SW480 (cell line): ENCODE results near the gene SIRPG.
"Not testable (repeated sequence)": the region's sequence is repeated elsewhere in the genome, so short reads cannot be mapped to it uniquely, and the experiment has no call there.

ENCODE experiments used
- DNase-seq: peaks from one replicate; pipeline ENCODE4 v3.0.0-alpha.2; 2016; ENCODE audit warnings: low spot score

SIRPG gene

DNA sequence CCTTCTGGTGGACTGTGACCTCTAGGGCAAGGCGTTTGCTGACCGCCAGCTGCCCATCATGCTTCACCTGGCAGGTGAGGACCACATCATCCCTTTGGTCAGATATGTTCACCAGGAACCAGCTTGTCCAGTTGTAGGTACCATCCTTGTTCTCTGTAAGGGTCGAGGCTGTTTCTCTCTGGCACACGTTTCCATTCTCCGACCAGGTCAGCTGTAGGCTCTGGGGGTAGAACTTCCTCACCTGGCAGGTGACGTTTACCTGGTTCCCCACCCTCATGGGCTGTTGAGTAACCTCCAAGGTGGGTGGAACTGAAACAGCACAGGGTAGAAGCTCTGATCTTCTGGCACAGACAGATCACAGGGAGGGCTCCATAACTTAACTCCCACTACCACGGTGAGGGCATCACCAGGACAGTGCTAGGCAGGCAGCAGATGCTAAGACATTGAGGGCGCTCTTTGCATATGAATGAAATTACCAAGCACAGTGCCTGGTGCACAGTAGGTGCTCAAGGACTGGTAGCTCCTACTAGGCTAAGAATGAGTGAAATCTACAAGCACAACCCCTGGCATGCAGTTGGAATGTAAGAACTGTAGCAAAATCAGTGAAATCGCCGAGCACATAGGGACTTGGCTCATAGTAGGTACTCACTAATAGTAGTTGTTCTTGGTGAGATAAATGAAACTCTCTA, 22.1 kb downstream of the SIRPG start:
- DNase-seq: no peak

DNA sequence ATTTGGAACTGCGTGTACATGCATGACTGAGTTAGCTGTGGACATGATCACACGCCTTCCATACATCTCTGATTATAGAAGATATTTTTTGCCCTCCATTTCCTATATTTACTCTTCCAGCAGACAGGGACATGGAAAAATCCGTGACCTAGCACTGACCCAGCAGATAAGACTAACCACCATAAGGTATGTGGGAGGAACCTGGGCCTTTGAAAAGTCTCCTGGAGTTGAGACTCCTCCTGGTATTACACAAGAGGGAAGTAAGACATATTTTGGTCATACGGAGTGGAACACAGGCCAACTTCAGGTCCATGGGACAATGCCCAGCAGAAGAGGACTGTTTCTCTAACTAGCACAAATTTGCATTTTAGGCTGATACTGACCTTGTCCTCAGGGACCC, 24.0 kb downstream of the SIRPG start:
- no peak for DNase-seq

DNA sequence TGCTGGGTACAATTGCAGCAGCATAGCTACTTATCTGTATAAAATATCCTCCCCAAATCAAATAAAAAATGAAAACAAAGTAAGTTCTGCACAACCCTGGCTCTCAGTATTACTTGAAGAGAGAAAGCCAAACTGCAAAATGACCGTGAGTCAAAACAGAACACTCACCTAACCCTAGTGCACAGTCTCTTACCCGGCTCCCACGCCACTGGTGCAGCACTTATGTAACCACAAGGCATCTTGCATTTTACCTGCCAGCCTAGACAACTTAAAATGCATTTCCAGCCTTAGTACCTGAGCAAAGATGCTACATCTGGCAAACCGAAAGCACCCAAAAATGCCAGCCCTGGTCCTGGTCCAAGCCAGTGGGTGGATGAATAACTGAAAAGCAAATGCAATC, 25.4 kb downstream of the SIRPG start:
- no peak for DNase-seq

DNA sequence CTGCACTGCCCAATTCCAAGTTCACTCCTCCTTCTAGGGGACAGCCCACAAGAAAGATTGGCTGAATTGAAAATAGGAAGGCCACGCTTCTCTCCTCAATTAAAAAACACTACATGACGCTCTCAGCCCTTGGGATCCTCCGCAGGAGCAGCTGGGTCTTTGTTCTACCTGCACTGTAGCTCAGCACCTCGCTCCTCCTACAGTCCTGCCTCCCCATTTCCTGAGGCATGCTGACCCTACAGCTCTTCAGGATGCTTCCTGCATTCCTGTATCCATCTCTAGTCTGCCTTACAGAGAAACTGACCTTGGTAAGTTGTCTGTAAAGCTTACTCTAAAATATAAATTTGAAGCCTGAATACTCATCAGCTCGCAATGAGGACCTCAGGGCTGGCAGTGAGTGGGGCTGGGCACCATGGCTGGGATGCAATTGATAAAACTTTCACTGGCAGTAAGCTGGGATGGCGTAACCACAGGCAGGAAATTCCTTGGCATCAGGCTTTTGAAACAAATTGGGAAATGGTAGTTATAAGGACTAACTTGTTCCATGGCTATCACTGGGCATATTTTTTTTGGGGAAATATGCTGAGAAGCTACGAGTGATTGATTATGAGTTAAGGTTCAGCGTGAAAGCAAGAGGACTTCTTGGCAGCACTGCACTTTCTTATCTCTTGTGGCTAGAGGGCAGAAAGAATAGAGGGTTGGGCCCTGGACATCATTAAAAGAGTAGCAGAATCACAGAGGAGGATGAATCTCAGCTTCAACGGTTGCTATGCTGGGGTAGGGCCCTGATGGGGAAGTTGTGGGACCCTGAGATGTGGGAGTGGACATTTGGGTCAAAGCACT, 26.0 kb downstream of the SIRPG start:
- DNase-seq: no peak

DNA sequence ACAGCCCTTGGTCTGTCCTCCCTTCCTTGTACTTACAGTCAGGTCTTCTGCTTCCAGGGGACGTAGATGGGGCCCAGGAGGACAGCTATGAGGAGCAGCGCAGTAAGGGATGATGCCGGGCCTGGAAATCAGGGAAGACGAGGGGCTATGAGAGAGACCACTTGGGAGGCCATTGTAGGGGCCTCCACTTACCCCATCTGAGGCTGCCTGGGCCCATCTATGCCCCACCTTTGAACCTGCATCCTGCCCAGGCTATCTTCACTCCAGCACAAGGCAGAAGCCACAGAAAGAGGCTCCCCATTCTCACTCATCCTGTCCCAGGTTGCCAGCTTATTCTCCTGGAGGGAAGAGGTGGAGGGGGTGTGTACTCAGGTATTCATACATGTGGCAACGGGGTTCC, 27.4 kb downstream of the SIRPG start:
- no peak for DNase-seq

DNA sequence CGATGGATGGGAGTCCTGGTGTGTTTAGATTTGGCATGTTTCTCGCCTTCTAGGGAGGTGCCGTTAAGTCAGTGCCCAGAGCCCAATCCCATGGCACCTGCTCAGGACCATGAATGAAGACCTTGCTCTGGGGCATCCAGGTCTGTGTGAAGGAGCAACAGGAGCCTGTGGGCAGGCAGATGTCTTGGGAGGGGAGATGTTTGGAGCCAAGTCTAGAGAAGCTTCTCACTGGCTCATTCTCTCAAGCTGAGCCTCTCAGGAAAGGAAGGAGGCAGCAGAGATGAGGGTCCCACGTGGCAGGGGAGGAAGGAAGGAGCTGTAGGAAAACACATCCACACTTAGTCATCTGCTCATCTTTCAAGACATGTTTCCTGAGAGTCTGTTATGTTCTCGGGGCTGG, 28.3 kb downstream of the SIRPG start:
- DNase-seq: no peak

DNA sequence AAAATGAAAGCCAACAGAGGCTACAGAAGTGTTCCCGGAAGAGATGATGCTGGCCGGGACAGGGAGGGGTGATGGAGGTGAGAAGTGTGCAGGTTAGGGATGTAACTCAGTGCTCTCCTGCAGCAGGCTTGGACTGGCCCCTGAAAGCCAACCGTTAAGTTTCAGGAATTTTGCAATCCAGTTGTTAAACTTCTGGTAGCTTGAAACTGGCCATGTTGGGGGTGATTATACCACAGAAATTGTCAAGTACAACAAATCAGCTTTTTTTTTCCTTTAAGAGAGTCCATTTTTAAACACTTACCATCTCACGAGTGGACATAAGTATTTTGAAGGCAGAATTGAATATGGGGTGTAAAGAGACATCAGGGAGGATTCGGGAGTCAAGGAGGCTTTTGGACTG, 29.0 kb downstream of the SIRPG start:
- no peak for DNase-seq

DNA sequence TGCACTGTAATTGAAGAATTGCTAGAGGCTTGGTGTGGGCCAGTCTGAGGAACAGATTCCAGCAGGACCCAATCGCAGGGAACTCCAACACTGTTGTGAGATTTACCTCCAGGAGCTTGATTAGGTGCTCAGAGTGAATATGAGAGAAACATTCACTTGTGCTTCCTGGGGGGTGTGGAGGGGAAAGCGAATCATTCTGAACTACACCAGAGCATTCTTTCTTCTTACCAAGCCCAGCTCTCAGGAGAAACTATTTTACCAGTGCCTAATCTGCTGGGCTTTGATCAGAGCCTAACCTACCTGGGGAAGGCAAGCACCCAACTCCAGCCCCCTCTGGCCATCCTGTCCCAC, 30.4 kb downstream of the SIRPG start:
- DNase-seq: no peak

DNA sequence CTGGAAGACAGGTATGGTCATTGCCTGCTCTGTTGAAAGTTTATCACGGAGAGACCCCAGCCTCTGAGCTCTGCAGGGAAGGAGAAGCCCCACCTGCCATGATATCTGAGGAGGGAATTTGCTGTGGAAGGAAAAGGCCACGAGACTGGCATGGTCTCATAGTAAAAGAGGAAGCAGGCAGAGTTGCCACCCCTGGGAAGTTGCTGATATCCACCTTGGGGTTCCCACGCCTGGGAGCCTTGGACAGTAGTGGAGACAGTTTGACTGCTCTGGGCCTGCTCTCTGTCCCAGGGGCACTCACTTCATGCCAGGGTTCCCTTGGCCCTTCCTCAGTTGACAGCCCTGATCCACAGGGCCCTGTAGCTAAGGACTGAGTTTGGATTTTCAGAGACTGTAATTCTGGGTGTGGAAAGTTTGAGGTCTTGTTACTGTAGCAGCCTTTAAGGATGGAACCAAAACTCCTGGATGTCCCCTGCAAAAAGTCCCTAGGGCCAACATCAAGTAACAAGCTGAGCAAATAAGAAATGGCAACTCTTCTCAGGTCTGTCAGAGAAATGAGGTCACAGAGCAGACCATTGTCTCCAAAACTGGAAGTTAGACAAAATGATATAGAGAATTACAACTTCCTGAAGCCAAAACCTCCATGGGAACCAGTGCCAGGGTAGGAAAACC, 30.9 kb downstream of the SIRPG start:
- DNase-seq: no peak

DNA sequence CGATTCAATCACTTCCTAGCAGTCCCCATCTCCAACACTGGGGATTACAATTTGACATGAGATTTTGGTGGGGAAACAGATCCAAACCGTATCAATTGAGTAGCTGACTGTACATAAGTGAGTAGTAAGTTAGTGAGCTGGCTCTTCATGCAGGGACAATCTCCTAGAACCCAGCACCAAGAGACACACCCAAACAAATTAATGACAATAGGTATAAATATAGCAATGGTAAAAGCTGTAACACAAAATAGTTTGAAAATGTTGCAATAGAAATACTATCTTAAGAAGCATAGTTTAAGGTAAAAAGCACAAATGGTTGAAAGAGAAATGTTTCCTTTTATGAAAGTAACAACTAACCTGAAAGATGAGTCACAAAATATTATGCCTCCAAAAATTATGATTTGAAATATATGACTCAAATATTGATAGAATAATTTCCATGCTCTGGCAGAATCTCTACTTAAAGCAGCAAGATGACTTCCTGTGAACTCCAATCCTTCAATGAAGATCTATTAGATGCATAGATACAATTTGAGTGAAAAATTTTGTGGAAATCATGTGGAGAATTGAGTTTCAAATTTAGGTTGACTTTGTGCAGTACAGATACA, 32.4 kb downstream of the SIRPG start:
- no peak for DNase-seq

DNA sequence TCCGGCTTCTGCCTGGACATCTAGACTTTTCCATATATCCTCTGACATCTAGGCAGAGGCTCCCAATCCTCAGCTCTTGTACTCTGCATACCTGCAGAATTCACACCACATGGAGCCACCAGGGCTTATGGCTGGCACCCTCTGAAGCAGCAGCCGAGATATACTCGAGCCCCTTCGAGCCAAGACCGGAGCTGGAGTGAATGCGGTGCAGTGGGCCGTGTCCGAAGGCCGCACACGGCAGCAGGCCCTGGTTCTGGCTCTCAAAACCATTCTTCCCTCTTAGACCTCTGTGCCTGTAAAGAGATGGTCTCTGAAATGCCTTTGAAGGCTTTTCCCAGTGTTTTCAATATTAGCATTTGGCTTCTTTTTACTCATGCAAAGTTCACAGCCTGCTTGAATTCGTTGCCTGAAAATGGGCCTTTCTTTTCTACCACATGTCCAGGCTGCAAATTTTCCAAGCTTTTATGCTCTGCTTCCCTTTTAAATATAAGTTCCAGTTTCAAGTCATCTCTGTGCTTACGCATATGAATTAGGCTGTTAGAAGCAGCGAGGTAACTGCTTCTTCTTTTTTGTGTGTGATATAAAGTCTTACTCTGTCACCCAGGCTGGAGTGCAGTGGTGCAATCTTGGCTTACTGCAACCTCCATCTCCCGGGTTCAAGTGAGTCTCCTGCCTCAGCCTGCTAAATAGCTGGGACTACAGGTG, 33.9 kb downstream of the SIRPG start:
- no peak for DNase-seq

DNA sequence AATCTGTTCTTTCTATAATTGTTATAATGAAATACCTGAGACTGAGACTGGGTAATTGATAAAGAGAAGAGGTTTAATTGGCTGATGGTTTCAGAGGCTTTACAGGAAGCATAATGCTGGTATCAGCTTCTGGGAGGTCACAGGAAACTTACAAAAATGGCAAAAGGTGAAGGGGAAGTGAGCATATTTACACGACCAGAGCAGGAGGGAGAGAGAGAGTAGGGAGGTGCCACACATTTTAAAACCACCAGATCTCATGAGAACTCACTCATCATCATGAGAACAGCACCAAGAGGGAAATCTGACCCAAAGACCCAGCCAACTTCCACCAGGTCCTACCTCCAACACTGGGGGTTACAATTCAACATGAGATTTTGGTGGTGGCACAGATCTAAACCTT, 35.1 kb downstream of the SIRPG start:
- no peak for DNase-seq

DNA sequence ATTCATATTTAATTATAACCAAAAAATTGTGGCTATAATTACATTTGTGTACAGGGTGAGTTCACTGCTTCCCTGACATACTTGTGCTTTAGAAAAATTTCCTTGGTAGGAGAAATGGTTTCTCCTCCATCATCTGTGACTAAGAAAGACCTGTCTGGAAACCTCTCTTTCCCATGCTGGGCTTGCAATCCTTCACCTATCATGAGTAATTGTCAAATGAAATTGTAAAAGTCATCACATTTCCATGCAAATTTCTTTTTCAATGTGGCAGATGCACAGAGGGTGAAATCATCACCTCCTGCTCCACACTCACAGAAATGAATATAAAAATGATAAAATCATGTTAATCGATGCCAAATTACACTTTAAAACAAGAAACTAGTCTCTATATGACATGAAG, 36.3 kb downstream of the SIRPG start:
- DNase-seq: no peak

DNA sequence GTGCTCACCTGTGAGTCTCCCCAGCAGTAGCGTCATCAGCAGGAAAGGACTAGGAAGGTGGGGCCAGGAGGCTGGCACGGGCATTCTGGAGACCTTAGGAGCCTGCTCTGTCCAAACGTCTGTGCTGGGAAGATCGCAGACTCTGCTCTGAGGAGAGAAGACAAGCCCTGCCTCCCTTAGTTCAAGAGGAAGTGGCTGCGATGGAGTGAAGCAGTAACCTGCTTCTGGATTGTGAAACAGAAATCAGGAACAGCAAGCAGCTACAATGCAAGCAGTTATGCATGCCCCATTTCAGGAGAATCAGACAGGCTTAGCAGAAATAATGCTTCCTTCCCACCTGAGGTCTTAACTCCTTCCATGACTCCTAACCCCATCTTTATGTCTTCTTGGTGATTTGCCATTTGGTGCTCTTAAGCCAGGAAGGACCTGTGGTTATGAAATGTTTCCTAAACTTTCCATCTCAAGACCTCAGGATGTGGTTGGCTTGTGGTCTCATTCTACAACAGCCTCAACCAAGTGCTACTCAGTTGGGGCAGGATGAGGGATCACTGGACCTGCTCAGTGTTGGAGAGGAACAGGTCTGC, 37.6 kb downstream of the SIRPG start, which contains the start of gene SIRPB1:
Gene SIRPB1, minus strand, starts transcription at position 149 of the 584 bp plus-strand sequence. Its CDS starts 65 bp downstream, at position 84.
- DNase-seq: no peak

DNA sequence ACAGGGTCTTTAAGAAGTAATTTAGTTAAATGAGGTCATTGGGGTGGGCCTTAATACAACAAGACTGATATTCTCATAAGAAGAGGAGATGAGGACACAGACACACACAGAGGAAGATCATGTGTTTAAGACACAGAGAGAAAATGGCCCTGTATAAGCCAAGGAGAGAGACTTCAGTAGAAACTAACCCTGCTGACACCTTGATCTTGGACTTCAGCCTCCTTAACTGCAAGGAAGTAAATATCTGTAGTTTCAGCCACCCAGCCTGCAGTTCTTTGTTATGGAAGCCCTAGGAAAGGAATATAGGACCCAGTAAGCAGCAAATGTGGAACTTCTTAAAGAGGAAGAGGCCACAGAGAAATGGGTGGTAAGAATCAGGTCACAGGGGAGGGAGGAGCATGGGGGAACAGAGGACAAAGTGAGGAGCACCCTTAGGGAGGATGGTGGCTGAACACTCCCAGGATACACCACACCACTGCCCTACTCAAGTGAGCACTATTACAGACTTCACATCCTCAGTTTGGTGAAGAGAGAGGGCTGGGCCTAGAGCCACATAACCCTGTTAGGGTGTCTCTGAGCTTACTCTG, 38.5 kb downstream of the SIRPG start:
- no peak for DNase-seq

DNA sequence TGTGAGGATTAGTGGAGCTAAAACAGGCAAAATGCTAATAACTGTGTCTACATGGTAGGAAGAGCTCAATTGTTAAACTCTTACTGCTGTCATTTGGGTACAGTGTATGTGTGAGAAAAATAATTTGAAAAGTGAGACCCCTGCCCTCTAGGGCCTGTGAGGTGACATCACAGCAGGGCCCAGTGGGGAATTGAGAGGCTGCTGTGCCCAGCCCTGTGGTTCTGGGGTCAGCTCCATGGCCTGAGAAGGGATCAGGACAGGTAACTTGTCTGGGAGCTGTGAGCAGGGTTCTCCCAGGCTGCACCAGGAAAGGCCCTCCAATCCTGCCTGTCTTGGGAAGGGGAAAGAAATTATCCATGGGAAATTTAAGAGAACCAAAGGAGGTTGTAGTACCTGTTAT, 39.1 kb downstream of the SIRPG start:
- no peak for DNase-seq

DNA sequence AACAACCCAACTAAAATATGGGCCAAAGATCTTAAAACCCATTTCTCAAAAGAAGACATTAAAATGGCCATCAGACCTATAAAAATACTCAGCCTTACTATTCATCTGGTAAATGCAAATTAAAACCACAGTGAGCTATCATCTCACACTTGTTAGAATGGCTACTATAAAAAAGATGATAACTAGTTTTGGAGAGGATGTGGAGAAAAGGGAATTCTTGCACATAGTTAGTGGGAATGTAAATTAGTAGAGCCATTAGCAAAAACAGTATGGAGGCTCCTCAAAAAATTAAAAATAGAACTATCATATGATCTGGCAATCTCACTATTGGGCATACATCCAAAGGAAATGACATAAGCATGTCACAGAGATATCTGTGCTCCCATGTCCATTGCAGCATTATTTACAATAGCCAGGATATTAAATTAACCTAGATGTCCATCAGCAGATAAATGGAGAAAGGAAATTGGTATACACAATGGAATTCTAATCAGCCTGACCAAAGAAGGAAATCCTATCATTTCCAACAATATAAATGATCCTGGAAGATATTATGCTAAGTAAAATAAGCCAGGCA, 40.6 kb downstream of the SIRPG start:
- no peak for DNase-seq

DNA sequence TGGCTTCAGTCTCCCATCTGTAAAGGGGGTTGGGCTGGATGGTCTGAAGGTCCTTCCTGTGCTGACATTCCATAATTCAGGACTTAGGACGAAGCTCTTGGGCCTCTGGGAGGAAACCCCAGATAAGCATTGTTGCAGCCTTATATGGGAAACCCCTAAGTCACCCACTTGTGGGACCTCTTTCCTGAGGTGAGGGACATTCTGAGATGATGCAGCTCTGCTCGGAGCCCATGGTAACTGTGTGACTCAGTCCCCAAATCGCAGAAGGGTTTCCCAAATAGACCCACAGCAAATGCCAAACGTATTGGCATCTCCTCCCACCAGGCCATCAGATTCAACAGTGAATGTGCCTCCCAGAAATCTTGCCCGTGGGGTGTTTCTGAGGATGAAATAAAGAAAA, 47.2 kb downstream of the SIRPG start:
- not testable (repeated sequence) for DNase-seq

DNA sequence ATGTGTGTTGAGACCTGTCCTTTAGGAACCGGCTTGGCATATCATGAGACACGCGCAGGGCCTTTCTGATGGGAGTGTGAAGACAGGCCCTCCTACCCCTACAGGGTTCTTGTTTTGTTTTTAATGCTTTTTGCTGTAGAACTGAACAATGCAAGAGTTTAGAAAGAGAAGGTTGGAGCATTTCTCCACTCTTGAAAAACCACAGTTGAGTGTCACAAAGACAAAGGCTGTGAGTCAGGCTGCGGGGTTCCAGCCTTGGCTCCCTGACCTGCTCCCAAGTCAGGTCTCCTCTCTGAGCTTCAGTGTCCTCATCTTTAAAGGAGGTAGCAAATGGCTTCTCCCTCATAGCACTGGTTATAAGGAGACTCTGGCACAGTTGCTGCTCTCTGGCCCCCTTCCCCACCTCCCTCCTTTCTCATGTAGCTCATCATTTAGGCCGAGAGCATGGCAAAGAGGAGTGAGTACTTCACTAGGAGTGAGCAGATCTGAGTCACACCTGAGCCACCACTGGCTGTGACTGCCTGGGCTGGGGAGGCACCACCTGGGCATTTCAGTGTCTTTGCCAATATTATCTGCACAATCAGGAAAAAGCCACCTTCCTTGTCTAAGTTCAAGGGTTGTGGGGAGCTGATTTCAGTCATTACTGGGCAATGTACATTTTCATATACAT, 48.8 kb downstream of the SIRPG start:
- not testable (repeated sequence) for DNase-seq

DNA sequence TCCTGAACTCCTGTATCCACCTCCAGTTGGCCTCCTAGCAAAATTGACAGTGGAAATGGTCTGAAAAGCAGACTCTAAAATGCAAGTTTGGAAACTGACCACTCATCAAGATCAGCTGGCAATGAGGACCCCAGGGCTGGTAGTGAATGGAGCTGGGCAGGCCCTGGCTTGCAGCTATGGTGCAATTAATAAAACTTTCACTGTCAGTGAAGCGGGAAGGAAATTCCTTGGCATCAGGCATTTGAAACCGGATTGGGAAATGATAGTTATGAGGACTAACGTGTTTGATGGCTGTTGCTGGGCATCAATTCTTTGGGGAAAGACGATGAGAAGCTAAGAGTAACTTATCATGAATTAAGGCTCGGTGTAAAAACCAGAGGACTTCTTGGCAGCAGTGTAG, 56.8 kb downstream of the SIRPG start:
- DNase-seq: no peak
